ENCODE results near the gene ZNF791. TPM values are rescaled to one million over a fixed set of nuclear protein-coding genes. Genes with fewer than 3 reads are reported as not detected.
A peak's percentile ranks its signal among the peaks of the same experiment; 100 is the strongest.

The ZNF791 gene
- total RNA-seq, 1 donor from 2014 or later, result 29.6 TPM

DNA sequence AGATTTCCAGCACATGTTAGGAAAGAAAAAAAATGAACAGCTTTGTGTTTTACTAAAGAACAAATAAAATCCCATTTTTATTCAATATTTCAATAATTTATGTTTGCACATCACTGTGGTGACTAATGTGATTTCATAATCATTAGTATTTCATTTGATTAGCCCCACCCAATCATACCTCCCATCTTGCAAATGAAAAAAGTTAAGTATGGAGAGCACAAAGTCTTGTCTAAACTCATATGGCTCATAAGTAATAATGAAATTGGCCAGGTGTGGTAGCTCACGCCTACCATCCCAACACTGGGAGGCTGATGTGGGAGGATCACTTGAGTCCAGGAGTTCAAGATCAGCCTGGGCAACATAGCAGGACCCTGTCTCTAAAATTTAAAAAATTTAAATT lies 3.9 kb upstream of the ZNF791 start:
- H3K79me2 ChIP-seq (ENCODE audit: insufficient read depth, low read length), result peaks cover 34% of the 10 kb centered on the region
- no peak overlapping the region for H2AFZ ChIP-seq (ENCODE audit: low read depth, low read length)
- no peak overlapping the region for H3K9ac ChIP-seq (ENCODE audit: low read length)
- DNase-seq (ENCODE audit: low read depth), result no peak
- Mint-ChIP-seq H3K36me3 (ENCODE audit: low read depth, unreplicated experiment) (peaks cover 4% of the 10 kb centered on the region), H3K4me1 (ENCODE audit: low read depth, unreplicated experiment) (peaks cover 2% of the 10 kb centered on the region), H3K27ac (ENCODE audit: unreplicated experiment) (no peak overlapping the region), H3K27me3 (ENCODE audit: low read depth, unreplicated experiment) (no peaks in the 10 kb centered on the region), H3K9me3 (ENCODE audit: unreplicated experiment) (peaks cover 1% of the 10 kb centered on the region), H3K4me3 (ENCODE audit: unreplicated experiment) (no peak overlapping the region)
- no peaks in the 10 kb centered on the region for H3K27me3 ChIP-seq (ENCODE audit: insufficient read depth, low read length)
- no peak for FAIRE-seq
- no peak overlapping the region for H3K4me2 ChIP-seq (ENCODE audit: low read length)
- H3K9me3 ChIP-seq (ENCODE audit: insufficient read depth, low read depth, low read length), result no peaks in the 10 kb centered on the region
- peaks cover 7% of the 10 kb centered on the region for H3K36me3 ChIP-seq (ENCODE audit: insufficient read depth, low read length)
- H3K4me3 ChIP-seq (ENCODE audit: insufficient read depth, low read depth, low read length), result no peak overlapping the region
- peaks cover 4% of the 10 kb centered on the region for H4K20me1 ChIP-seq (ENCODE audit: insufficient read depth, low read length)
- peaks cover 5% of the 10 kb centered on the region for H3K4me1 ChIP-seq (ENCODE audit: insufficient read depth, low read length)
- TF ChIP-seq CTCF (IDR thresholded peaks at IDR 0.05; ENCODE audit: insufficient read depth, low read depth, low read length) (no peak), EZH2 (IDR thresholded peaks at IDR 0.05; ENCODE audit: insufficient read depth, low read length) (no peak)
- H3K27ac ChIP-seq (ENCODE audit: low read depth, low read length), result no peak overlapping the region

DNA sequence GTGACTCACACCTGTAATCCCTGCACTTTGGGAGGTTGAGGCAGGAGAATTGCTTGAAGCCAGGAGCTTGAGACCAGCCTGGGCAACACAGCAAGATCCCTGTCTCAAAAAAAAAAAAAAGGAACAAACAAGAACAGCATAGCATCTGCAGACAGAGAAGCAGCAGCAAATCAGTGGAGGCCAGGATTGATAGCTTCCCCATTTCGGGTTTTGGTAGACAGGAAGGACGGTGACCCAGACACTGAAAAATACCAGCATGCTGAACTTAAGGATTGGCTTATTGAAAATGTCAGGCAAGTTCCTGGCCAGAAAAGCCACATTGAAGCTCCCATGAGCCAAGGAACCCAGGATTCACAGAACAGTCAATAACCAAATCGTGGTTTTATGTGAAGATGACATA lies 3.1 kb upstream of the ZNF791 start:
- Histone ChIP-seq H3K9me3 (ENCODE audit: insufficient read depth, low read depth, low read length) (no peaks in the 10 kb centered on the region), H4K20me1 (ENCODE audit: insufficient read depth, low read length) (peaks cover 4% of the 10 kb centered on the region), H3K9ac (ENCODE audit: low read length) (no peak overlapping the region), H3K27me3 (ENCODE audit: insufficient read depth, low read length) (no peaks in the 10 kb centered on the region), H3K36me3 (ENCODE audit: insufficient read depth, low read length) (peaks cover 9% of the 10 kb centered on the region), H3K27ac (ENCODE audit: low read depth, low read length) (no peak overlapping the region), H3K4me2 (ENCODE audit: low read length) (no peak overlapping the region), H2AFZ (ENCODE audit: low read depth, low read length) (no peak overlapping the region), H3K4me1 (ENCODE audit: insufficient read depth, low read length) (peaks cover 5% of the 10 kb centered on the region), H3K4me3 (ENCODE audit: insufficient read depth, low read depth, low read length) (no peak overlapping the region), H3K79me2 (ENCODE audit: insufficient read depth, low read length) (peaks cover 42% of the 10 kb centered on the region)
- no peak overlapping the region for H3K4me3 Mint-ChIP-seq (ENCODE audit: unreplicated experiment)
- no peak for FAIRE-seq
- no peaks in the 10 kb centered on the region for H3K27me3 Mint-ChIP-seq (ENCODE audit: low read depth, unreplicated experiment)
- no peak overlapping the region for H3K27ac Mint-ChIP-seq (ENCODE audit: unreplicated experiment)
- DNase-seq (ENCODE audit: low read depth), result no peak
- H3K36me3 Mint-ChIP-seq (ENCODE audit: low read depth, unreplicated experiment), result peaks cover 4% of the 10 kb centered on the region
- TF ChIP-seq EZH2 (IDR thresholded peaks at IDR 0.05; ENCODE audit: insufficient read depth, low read length) (no peak), CTCF (IDR thresholded peaks at IDR 0.05; ENCODE audit: insufficient read depth, low read depth, low read length) (no peak)
- peaks cover 2% of the 10 kb centered on the region for H3K4me1 Mint-ChIP-seq (ENCODE audit: low read depth, unreplicated experiment)
- peaks cover 1% of the 10 kb centered on the region for H3K9me3 Mint-ChIP-seq (ENCODE audit: unreplicated experiment)

DNA sequence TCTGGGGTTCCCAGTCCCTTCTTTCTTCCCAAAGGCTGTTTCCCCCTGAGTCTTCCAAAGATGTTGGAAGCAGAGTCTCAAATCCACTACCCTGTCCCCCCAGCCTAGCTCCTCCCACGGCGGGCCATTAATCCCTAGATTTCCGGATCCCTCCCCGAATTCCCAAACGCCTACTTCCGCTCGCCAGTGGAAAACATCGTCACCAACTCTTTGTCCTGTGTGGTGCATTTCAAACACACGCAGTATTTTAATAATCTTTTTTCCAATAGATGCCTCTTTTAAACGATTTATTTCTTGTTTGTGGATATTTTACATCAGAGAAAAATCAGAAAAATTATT lies 610 bp downstream of the ZNF791 start:
- Histone ChIP-seq H2AFZ (ENCODE audit: low read depth, low read length) (peak overlapping the region; percentile 96), H3K27ac (ENCODE audit: low read depth, low read length) (peak overlapping the region; percentile 96), H3K9ac (ENCODE audit: low read length) (peak overlapping the region; percentile 98), H3K36me3 (ENCODE audit: insufficient read depth, low read length) (peaks cover 18% of the 10 kb centered on the region), H3K4me2 (ENCODE audit: low read length) (peak overlapping the region; percentile 99), H3K4me3 (ENCODE audit: insufficient read depth, low read depth, low read length) (peak overlapping the region; percentile 97), H3K4me1 (ENCODE audit: insufficient read depth, low read length) (peaks cover 5% of the 10 kb centered on the region), H4K20me1 (ENCODE audit: insufficient read depth, low read length) (peaks cover 17% of the 10 kb centered on the region), H3K79me2 (ENCODE audit: insufficient read depth, low read length) (peaks cover 76% of the 10 kb centered on the region), H3K9me3 (ENCODE audit: insufficient read depth, low read depth, low read length) (no peaks in the 10 kb centered on the region), H3K27me3 (ENCODE audit: insufficient read depth, low read length) (no peaks in the 10 kb centered on the region)
- no peaks in the 10 kb centered on the region for H3K27me3 Mint-ChIP-seq (ENCODE audit: low read depth, unreplicated experiment)
- H3K4me1 Mint-ChIP-seq (ENCODE audit: low read depth, unreplicated experiment), result peaks cover 8% of the 10 kb centered on the region
- H3K9me3 Mint-ChIP-seq (ENCODE audit: unreplicated experiment), result peaks cover 1% of the 10 kb centered on the region
- peak overlapping the region; percentile 99 for H3K4me3 Mint-ChIP-seq (ENCODE audit: unreplicated experiment)
- peak; percentile 63 for DNase-seq (ENCODE audit: low read depth)
- H3K27ac Mint-ChIP-seq (ENCODE audit: unreplicated experiment), result peak overlapping the region; percentile 100
- FAIRE-seq, result peak; percentile 37
- TF ChIP-seq CTCF (IDR thresholded peaks at IDR 0.05; ENCODE audit: insufficient read depth, low read depth, low read length), result no peak
- no peak for TF ChIP-seq EZH2 (IDR thresholded peaks at IDR 0.05; ENCODE audit: insufficient read depth, low read length)
- peaks cover 10% of the 10 kb centered on the region for H3K36me3 Mint-ChIP-seq (ENCODE audit: low read depth, unreplicated experiment)

Measured in astrocyte (in vitro differentiated cells and primary cell).